Transverse colon (tissue), 4 donors: Measurements from ENCODE around the gene AJAP1.

ENCODE experiments used
- POLR2A ChIP-seq: fragments of 450-650 bp; IDR thresholded peaks from one replicate; pipeline ENCODE4 v1.6.1; 2016; ENCODE audit warnings: antibody characterized with exemption, mild to moderate bottlenecking, moderate library complexity
- POLR2AphosphoS5 ChIP-seq, 3 donors: sonication (generic); formaldehyde crosslinking; IDR thresholded peaks; one replicate each; pipeline ENCODE4 v1.6.1; 2016; ENCODE audit warnings: antibody characterized with exemption in 3 of 3
- TF ChIP-seq, protein P1 (sequence below), 5 experiments: fragments of 200-600 bp in 3 of 5; fragments of 450-650 bp in 2 of 5; sonication (generic) in 3 of 5; IDR thresholded peaks; 1 replicate in 2 of 5; 2 replicates in 3 of 5; pipeline ENCODE4 v1.5.1; 2016 to 2017; ENCODE audit warnings: antibody characterized with exemption in 5 of 5, inconsistent platforms in 3 of 5, mild to moderate bottlenecking in 2 of 5, moderate library complexity in 1 of 5

DNA sequence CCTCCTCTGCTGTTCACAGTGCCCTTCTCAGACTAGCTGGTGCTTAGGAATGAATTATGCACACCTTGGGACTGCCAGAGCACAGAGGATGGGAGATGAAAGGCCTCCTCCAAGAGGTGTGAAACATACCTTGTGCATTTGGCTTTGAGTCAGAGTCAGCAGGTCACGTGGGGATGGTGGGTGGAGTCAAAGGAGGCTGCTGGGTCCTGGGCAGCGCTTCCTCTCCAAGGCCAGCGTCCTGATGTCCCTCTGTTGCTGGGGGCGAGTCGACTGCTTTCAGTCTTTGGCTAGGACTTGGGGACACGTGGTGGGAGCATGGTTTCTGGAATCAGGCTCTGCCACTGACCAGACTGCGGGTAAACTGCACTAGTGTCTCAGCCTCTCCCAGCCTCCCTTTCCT lies 91.2 kb downstream of the AJAP1 start:
- TF ChIP-seq POLR2AphosphoS5 (IDR thresholded peaks at IDR 0.05) (no peak), POLR2A (no peak)
- TF ChIP-seq, protein P1, sequence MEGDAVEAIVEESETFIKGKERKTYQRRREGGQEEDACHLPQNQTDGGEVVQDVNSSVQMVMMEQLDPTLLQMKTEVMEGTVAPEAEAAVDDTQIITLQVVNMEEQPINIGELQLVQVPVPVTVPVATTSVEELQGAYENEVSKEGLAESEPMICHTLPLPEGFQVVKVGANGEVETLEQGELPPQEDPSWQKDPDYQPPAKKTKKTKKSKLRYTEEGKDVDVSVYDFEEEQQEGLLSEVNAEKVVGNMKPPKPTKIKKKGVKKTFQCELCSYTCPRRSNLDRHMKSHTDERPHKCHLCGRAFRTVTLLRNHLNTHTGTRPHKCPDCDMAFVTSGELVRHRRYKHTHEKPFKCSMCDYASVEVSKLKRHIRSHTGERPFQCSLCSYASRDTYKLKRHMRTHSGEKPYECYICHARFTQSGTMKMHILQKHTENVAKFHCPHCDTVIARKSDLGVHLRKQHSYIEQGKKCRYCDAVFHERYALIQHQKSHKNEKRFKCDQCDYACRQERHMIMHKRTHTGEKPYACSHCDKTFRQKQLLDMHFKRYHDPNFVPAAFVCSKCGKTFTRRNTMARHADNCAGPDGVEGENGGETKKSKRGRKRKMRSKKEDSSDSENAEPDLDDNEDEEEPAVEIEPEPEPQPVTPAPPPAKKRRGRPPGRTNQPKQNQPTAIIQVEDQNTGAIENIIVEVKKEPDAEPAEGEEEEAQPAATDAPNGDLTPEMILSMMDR (IDR thresholded peaks at IDR 0.05): no peak
